ENCODE results near the gene FTCDNL1.

Gene FTCDNL1

GRCh38 chr2:199836943-199837342 lies 14.0 kb downstream of the FTCDNL1 start:
- Histone ChIP-seq H3K27me3 (ENCODE audit: insufficient read depth, low read length, poor library complexity) (peaks cover 2% of the 10 kb centered on the region), H3K4me3 (ENCODE audit: low read depth in 1 of 2, low read length in 2 of 2) (no peak overlapping the region), H3K4me1 (ENCODE audit: insufficient read depth, low read length) (no peaks in the 10 kb centered on the region), H4K20me1 (ENCODE audit: insufficient read depth, low read length) (no peaks in the 10 kb centered on the region), H2AFZ (ENCODE audit: low read depth, low read length) (no peak overlapping the region), H3K9me3 (ENCODE audit: insufficient read depth, low read length, severe bottlenecking) (no peaks in the 10 kb centered on the region), H3K79me2 (ENCODE audit: insufficient read depth, low read length) (no peaks in the 10 kb centered on the region), H3K36me3 (ENCODE audit: insufficient read depth, low read length) (no peaks in the 10 kb centered on the region), H3K27ac (ENCODE audit: low read length) (no peak overlapping the region), H3K4me2 (ENCODE audit: insufficient read depth, low read length) (no peak overlapping the region), H3K9ac (ENCODE audit: low read depth, low read length) (no peak overlapping the region)
- DNase-seq (no peak), ATAC-seq (ENCODE audit: insufficient read depth, low read depth) (no peak)
- no peak for TF ChIP-seq CTCF (IDR thresholded peaks at IDR 0.05; ENCODE audit: borderline replicate concordance, extremely low read depth, low read length, poor library complexity, severe bottlenecking)
- TF ChIP-seq EZH2 (IDR thresholded peaks at IDR 0.05; ENCODE audit: borderline replicate concordance, low read depth, low read length, severe bottlenecking): no peak

- no peak for TF ChIP-seq EZH2 (IDR thresholded peaks at IDR 0.05; ENCODE audit: borderline replicate concordance, low read depth, low read length, severe bottlenecking)
- no peak for TF ChIP-seq CTCF (IDR thresholded peaks at IDR 0.05; ENCODE audit: borderline replicate concordance, extremely low read depth, low read length, poor library complexity, severe bottlenecking)
- H3K27ac ChIP-seq (ENCODE audit: low read length): no peak overlapping the region
- H3K4me1 ChIP-seq (ENCODE audit: insufficient read depth, low read length): no peaks in the 10 kb centered on the region
- no peaks in the 10 kb centered on the region for H4K20me1 ChIP-seq (ENCODE audit: insufficient read depth, low read length)
- peaks cover 5% of the 10 kb centered on the region for H3K27me3 ChIP-seq (ENCODE audit: insufficient read depth, low read length, poor library complexity)
- DNase-seq (no peak), ATAC-seq (ENCODE audit: insufficient read depth, low read depth) (no peak)
- H3K4me2 ChIP-seq (ENCODE audit: insufficient read depth, low read length): no peak overlapping the region
- H3K36me3 ChIP-seq (ENCODE audit: insufficient read depth, low read length): no peaks in the 10 kb centered on the region
- no peak overlapping the region for H2AFZ ChIP-seq (ENCODE audit: low read depth, low read length)
- no peak overlapping the region for H3K9ac ChIP-seq (ENCODE audit: low read depth, low read length)
- H3K9me3 ChIP-seq (ENCODE audit: insufficient read depth, low read length, severe bottlenecking): no peaks in the 10 kb centered on the region
- H3K4me3 ChIP-seq (ENCODE audit: low read depth in 1 of 2, low read length in 2 of 2): no peak overlapping the region
- H3K79me2 ChIP-seq (ENCODE audit: insufficient read depth, low read length): no peaks in the 10 kb centered on the region
These were observed 17.5 kb downstream of the FTCDNL1 start for GRCh38 chr2:199833525-199833924.

- Histone ChIP-seq H3K4me3 (ENCODE audit: low read depth in 1 of 2, low read length in 2 of 2) (no peak overlapping the region), H3K36me3 (ENCODE audit: insufficient read depth, low read length) (no peaks in the 10 kb centered on the region), H3K9ac (ENCODE audit: low read depth, low read length) (no peak overlapping the region), H3K9me3 (ENCODE audit: insufficient read depth, low read length, severe bottlenecking) (no peaks in the 10 kb centered on the region), H3K27ac (ENCODE audit: low read length) (no peak overlapping the region), H3K4me2 (ENCODE audit: insufficient read depth, low read length) (no peak overlapping the region), H2AFZ (ENCODE audit: low read depth, low read length) (no peak overlapping the region), H3K27me3 (ENCODE audit: insufficient read depth, low read length, poor library complexity) (peaks cover 3% of the 10 kb centered on the region), H3K4me1 (ENCODE audit: insufficient read depth, low read length) (no peaks in the 10 kb centered on the region), H4K20me1 (ENCODE audit: insufficient read depth, low read length) (no peaks in the 10 kb centered on the region), H3K79me2 (ENCODE audit: insufficient read depth, low read length) (no peaks in the 10 kb centered on the region)
- TF ChIP-seq CTCF (IDR thresholded peaks at IDR 0.05; ENCODE audit: borderline replicate concordance, extremely low read depth, low read length, poor library complexity, severe bottlenecking): no peak
- TF ChIP-seq EZH2 (IDR thresholded peaks at IDR 0.05; ENCODE audit: borderline replicate concordance, low read depth, low read length, severe bottlenecking): no peak
- ATAC-seq (ENCODE audit: insufficient read depth, low read depth) (no peak), DNase-seq (no peak)
These were observed 20.5 kb downstream of the FTCDNL1 start for GRCh38 chr2:199830531-199830930.

- no peak overlapping the region for H3K4me2 ChIP-seq (ENCODE audit: insufficient read depth, low read length)
- H3K9me3 ChIP-seq (ENCODE audit: insufficient read depth, low read length, severe bottlenecking): no peaks in the 10 kb centered on the region
- H3K4me3 ChIP-seq (ENCODE audit: low read depth in 1 of 2, low read length in 2 of 2): no peak overlapping the region
- no peak overlapping the region for H2AFZ ChIP-seq (ENCODE audit: low read depth, low read length)
- TF ChIP-seq CTCF (IDR thresholded peaks at IDR 0.05; ENCODE audit: borderline replicate concordance, extremely low read depth, low read length, poor library complexity, severe bottlenecking) (no peak), EZH2 (IDR thresholded peaks at IDR 0.05; ENCODE audit: borderline replicate concordance, low read depth, low read length, severe bottlenecking) (no peak)
- no peaks in the 10 kb centered on the region for H3K79me2 ChIP-seq (ENCODE audit: insufficient read depth, low read length)
- no peak overlapping the region for H3K9ac ChIP-seq (ENCODE audit: low read depth, low read length)
- H3K4me1 ChIP-seq (ENCODE audit: insufficient read depth, low read length): no peaks in the 10 kb centered on the region
- no peak for DNase-seq
- no peaks in the 10 kb centered on the region for H4K20me1 ChIP-seq (ENCODE audit: insufficient read depth, low read length)
- no peaks in the 10 kb centered on the region for H3K36me3 ChIP-seq (ENCODE audit: insufficient read depth, low read length)
- ATAC-seq (ENCODE audit: insufficient read depth, low read depth): no peak
- peaks cover 3% of the 10 kb centered on the region for H3K27me3 ChIP-seq (ENCODE audit: insufficient read depth, low read length, poor library complexity)
- no peak overlapping the region for H3K27ac ChIP-seq (ENCODE audit: low read length)
These were observed 21.4 kb downstream of the FTCDNL1 start for GRCh38 chr2:199829628-199830027.

Data from DND-41 (cell line).